BJ (cell line): ENCODE measurements around the gene LZTS3. TPM values are rescaled to one million over a fixed set of nuclear protein-coding genes. Genes with fewer than 3 reads are reported as not detected.

Experiments used
- CTCF ChIA-PET: fragments of 350-600 bp; formaldehyde crosslinking; extraction: SDS; loops from one replicate; lab custom pipeline; 2021; ENCODE audit warnings: antibody characterized with exemption, inconsistent platforms; lab: Yijun Ruan, JAX
- POLR2A ChIA-PET: fragments of 300-600 bp; sonication (Branson Sonifier 250); formaldehyde crosslinking; extraction: SDS; loops from one replicate; lab custom pipeline; 2021; ENCODE audit warnings: antibody characterized with exemption; lab: Charles Lee
- DNase-seq: peaks from one replicate; pipeline ENCODE4 v3.0.0-alpha.2; 2011; ENCODE audit warnings: low read depth
- H3K27me3 ChIP-seq: 2 replicates; pipeline ENCODE4 v1.6.0; 2011; ENCODE audit warnings: low read length; ENCODE audit not compliant: control insufficient read depth, insufficient read depth
- H3K36me3 ChIP-seq: 2 replicates; pipeline ENCODE4 v1.5.1; 2011; ENCODE audit warnings: low read length; ENCODE audit not compliant: control insufficient read depth, insufficient read depth
- H3K4me3 ChIP-seq: 2 replicates; pipeline ENCODE4 v1.5.1; 2011; ENCODE audit warnings: low read depth, mild to moderate bottlenecking, control low read depth, low read length
- CTCF ChIP-seq: IDR thresholded peaks from 2 replicates; pipeline ENCODE4 v1.5.1; 2011; ENCODE audit warnings: low read depth, mild to moderate bottlenecking, control low read depth, inconsistent platforms, low read length, moderate library complexity; ENCODE audit not compliant: insufficient read depth
- polyA plus RNA-seq: library from polyadenylated mRNA; depleted of rRNA; stranded (reverse); fragments of >200 nt; gene quantifications from 2 replicates; pipeline ENCODE4 v1.2.3, GENCODE V29; 2011

The LZTS3 gene
- polyA plus RNA-seq, 1 experiment = 8.8 TPM

DNA sequence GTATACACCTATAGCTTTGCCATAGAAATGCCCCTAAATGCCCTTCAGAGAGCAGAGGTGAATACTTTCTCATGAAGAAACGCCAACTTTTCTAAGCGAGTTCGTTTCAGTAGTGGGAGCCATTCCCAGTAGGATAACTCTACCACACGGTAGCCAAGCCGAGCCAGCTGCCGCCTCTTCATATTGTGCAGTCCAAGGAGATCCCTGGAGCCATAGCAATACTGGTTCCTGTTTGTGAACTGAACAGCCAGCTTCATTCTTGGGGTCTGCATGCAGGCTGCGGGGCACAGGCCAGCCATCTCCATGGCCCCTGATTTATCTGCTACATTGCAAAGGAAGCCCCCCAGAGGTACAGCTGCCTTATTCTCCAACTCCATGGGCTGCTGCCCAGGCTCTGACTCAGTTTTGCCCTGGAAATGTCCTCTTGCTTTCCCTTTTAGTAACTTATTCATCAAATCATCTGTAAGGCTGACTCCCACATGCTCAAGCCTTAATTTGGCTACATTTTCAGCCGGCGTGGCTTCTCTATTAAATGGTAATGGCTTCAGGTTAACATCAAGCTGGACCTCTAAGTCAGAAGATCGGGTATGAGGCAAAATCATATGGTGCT lies 26.5 kb downstream of the LZTS3 start:
- Histone ChIP-seq H3K36me3 (peaks cover 13% of the 10 kb centered on the region), H3K27me3 (no peaks in the 10 kb centered on the region), H3K4me3 (no peak overlapping the region)
- no peak for DNase-seq
- ChIA-PET POLR2A (no interaction called here), CTCF (no interaction called here)
- TF ChIP-seq CTCF = no peak

GRCh38 chr20:3141757-3142156 lies 31.6 kb downstream of the LZTS3 start:
- DNase-seq = no peak
- ChIA-PET CTCF (no interaction called here), POLR2A (interaction anchor here (0.7 kb wide), 1 partner anchor 200 kb away, joined by 3 read pairs; no protein-coding TSS in a partner anchor)
- Histone ChIP-seq H3K36me3 (peaks cover under 1% of the 10 kb centered on the region; the same call in 1 of the 2 replicates), H3K4me3 (no peak overlapping the region), H3K27me3 (no peaks in the 10 kb centered on the region)
- TF ChIP-seq CTCF = no peak

- no peak overlapping the region for H3K4me3 ChIP-seq
- CTCF ChIA-PET = interaction anchor here (0.7 to 1.0 kb wide), 2 partner anchors 11 to 22 kb away, joined by 3 read pairs; no protein-coding TSS in a partner anchor
- H3K27me3 ChIP-seq = no peaks in the 10 kb centered on the region
- no peak for TF ChIP-seq CTCF
- POLR2A ChIA-PET = no interaction called here
- H3K36me3 ChIP-seq = no peaks in the 10 kb centered on the region
- no peak for DNase-seq
These were observed 35.9 kb downstream of the LZTS3 start for GRCh38 chr20:3137492-3137891.

DNA sequence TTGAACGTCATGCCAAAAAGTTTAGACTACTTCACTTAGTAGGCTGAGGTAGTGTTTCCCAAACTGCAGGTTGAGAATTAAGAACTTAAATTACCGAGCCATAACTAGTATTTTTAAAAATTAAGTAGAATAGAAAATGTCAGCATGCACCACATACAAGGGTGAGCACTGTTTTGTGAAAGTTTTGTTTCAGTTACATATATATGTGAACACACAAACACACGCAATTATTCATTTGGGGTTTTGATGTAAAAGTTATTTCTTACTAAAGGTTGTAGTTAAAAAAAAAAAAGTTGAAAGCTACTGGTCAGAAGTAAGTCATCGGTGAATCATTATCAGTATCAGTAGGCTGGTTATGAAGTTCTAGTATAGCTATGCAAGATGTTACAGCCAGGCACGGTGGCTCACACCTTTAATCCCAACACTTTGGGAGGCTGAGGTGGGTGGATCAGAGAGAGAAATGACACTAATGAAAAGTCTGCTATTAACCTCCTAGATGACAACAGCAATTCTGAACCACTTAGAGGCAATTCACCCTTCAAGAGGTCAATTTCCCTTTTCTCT lies 37.8 kb downstream of the LZTS3 start:
- Histone ChIP-seq H3K36me3 (no peaks in the 10 kb centered on the region), H3K4me3 (no peak overlapping the region), H3K27me3 (no peaks in the 10 kb centered on the region)
- ChIA-PET POLR2A (no interaction called here), CTCF (interaction anchor here (0.7 kb wide), 1 partner anchor 13 kb away, joined by 3 read pairs; no protein-coding TSS in a partner anchor)
- no peak for DNase-seq
- no peak for TF ChIP-seq CTCF

- peak; percentile 11 for DNase-seq
- ChIA-PET CTCF (no interaction called here), POLR2A (no interaction called here)
- Histone ChIP-seq H3K27me3 (no peaks in the 10 kb centered on the region), H3K4me3 (no peak overlapping the region), H3K36me3 (no peaks in the 10 kb centered on the region)
- TF ChIP-seq CTCF = no peak
These were observed 39.2 kb downstream of the LZTS3 start for GRCh38 chr20:3134151-3134550.
